Measurements from ENCODE around the gene TXLNB.
"Not testable (repeated sequence)": the region's sequence is repeated elsewhere in the genome, so short reads cannot be mapped to it uniquely, and the experiment has no call there.

Gene TXLNB

GRCh38 chr6:139265512-139266190 is 26.1 kb downstream of the TXLNB start:
- DNase-seq, result no peak

DNA sequence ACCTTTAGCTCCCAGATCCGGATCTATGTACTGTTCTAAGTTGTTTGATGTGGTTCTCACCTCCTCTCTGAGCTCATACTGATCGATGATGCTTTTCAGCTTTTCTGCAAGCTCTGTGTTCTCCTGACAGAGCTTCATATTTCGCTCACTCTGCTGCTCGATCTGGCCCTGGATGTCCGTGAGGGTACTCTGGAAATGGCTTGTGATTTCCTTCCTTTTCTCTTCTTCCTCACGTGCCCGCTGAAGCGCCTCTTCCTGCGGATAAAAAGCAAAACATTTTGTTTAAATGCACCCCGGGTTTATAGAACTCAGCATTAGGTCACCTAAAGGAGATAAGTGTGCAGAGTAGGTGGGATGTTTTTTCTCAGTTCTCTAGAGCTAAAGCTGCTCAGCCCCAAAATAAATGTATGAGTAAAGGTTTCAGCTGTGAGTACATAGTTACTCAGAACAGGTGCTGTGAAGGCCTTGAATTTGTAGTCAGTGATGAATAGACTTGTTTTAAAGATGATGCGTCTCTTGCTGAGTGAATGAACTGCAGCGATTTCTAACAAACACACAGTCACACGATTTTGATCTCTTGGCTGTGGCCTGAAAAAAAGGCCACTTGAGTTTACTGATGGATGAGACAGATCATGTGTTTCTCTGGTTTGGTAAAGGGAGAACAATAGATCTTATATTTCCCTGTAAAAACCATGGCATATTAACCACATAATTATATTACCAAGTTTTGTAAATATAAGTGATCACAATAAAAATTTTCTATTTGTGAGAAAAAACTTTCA is 29.1 kb downstream of the TXLNB start:
- DNase-seq, result no peak

DNA sequence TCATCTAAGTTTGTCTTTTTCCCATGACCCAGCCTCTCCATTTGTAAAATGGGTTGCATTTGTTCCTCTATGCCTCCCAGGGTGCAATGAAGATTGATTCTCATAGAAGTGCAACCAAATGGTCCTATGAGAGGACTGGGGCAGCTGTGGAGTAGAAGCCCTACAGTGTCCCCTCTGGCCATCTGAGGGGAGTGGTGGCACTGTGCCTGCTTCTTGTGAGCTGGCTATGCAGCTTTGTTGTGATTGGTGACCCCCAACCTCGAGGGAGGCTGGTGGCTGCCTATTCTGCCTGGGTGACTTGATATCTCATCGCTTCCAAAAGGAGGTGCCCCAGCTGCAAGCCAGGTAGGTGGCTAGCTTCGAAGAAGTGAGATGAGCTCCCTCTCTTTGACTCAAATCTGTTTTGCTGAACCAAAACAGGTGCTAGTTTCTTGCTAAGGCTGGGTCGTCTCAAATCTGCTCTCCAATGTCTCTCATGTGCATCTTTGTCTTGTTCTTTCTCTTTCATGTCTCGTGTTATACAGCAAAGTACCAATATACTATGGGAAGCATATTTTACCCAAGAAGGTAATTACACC is 33.9 kb downstream of the TXLNB start:
- DNase-seq, result no peak

- DNase-seq, result no peak
Observed at GRCh38 chr6:139257291-139257690, 34.5 kb downstream of the TXLNB start.

DNA sequence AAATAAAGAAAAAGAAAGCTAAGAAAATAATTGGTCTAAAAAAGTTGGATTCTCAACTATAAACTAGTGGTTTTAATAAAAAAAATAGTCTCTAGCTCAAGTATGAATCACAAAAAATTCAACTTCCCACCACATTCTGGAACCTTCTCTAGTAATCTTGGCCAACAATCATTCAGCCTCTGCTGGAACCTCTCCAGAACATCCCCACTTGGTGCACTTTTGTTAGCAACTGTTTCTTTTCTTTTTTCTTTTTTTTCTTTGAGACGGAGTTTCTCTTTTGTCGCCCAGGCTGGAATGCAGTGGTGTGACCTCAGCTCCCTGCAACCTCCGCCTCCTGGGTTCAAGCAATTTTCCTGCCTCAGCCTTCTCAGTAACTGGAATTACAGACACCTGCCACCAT is 35.7 kb downstream of the TXLNB start:
- no peak for DNase-seq

GRCh38 chr6:139254196-139254595 is 37.6 kb downstream of the TXLNB start:
- no peak for DNase-seq

DNA sequence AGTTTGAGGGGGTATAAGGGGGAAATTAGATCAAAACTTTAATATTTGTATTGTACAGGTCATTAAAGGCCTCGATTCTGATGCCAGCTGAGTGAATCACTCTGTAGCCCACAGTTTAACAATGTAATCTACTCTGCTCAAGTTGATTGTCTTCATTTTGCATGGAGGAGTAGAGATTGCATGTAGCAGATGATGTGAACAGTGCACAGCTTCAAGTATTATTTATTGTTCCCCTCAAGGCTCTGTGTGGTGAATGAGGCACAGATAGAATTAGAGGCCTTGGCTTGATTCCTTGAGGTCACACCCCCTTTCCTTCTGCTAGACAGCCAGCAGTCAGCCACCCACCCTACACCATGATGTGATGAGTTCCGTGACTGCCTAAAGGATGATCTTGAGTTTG is 38.1 kb downstream of the TXLNB start:
- no peak for DNase-seq

GRCh38 chr6:139251691-139252390 is 40.0 kb downstream of the TXLNB start:
- DNase-seq, result no peak

GRCh38 chr6:139251045-139251690 is 40.6 kb downstream of the TXLNB start:
- no peak for DNase-seq

DNA sequence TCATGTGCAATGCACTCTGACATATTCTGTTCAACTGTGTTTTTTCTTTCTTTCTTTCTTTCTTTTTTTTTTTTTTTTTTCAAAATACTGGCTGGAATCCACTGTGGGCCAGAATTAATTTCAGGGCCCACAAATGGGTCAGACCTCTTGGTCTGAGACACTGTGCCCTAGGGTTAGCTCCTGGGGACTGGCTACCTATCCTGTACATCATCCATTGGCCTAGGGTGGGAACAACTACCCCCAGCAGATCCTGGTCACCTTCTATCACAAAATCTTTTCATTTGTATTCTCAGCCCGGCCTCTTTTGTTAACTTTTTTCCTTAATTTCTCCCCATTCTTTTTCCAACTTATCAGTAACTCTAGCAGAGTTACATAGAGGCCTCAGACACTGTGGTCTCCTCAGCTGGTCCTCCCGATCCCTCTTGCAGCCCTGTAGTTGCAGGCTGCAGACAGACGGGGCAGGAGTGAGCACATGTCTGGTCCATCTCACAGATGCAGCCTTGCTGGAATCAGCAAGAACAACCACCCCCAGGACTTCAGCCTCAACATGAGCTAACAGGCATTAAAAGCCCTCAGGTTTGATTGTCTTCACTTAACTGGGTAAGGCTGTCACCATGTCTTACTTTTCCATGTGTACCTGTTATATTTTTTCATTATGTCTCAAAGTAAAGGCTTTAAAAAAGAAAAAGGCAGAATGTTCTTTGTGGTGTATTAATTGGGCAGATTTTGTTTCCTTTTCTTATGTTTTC is 41.3 kb downstream of the TXLNB start:
- DNase-seq, result peak; percentile 83

GRCh38 chr6:139249395-139249794 is 42.4 kb downstream of the TXLNB start:
- no peak for DNase-seq

- DNase-seq, result no peak
Observed at GRCh38 chr6:139248911-139249310, 42.9 kb downstream of the TXLNB start.

DNA sequence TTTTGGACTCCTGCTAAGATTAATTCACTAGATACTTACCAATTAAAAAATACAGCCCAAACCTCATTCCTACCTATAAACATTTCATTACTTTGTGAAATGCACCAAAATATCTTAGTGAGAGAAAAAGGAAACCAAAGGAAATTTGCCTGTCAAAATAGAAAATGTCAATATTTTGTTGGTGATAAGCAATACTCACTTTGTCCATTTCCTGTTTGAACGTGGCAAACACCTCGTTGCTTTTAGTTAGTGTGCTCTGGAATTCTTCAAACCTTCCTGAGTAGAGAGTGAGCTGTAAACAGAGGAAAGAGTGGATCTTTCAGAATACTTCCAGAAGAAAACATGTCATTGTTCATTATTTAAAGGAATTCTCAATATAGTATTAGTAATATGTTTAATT is 44.2 kb downstream of the TXLNB start:
- no peak for DNase-seq

DNA sequence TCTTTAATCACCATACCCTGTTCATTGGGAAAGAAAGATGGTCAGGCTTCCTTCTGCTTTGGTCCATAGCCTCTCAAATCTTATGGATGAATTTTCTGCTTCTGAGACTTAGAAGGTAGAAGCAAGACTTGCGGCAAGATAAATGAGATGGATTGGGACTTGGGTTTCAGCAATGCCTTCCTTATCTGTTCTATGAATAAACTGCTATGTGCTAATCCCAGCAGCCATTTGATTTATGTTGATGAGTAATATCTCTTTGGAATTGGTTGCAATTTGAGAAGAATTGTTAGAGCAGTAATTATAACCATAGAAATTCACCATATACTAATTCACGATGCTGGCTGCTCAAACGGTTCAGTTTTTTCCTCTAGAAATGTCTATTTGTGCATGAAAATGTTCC is 48.3 kb downstream of the TXLNB start:
- no peak for DNase-seq

- DNase-seq, result no peak
Observed at GRCh38 chr6:139242457-139243240, 49.1 kb downstream of the TXLNB start.

GRCh38 chr6:139240161-139241010 is 51.4 kb downstream of the TXLNB start:
- no peak for DNase-seq

GRCh38 chr6:139239064-139239463 is 52.7 kb downstream of the TXLNB start:
- no peak for DNase-seq

DNA sequence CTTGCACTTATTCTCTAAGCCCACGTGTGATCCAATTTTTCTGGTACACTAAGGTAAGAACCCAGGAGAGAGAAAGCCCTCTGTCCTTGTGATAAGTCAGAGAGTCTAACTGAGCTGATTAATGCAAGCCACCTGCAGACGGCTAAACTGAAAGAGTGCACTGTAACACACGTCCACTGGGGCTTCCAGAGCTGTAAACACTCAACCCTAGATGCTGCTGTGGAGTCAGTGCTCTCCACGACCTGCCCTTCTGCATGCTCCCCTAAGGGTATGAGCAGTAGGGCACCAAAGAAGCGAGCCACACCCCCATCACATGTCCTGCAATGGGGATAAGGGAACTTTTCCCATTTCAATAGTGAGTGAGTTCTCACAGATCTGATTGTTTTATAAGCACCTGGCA is 55.7 kb downstream of the TXLNB start:
- no peak for DNase-seq

DNA sequence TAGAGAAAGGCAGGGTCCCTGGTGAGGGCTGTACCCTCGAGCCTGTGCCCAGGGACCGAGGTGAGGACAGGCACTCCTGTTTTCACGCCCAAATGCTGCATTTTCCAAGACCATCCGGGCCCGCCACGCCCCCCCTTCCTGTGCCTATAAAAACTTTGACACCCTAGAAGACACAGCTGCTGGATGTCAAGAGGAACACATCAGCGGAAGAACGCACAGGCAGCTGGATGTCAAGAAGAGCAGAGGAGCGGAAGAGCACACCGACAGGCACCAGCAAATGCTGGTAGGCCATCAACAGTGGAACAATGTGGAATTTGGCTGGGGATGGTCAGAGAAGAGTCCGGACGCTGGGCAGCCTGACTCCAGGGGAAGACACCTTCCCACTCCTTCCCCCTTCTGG is 56.1 kb downstream of the TXLNB start:
- DNase-seq, result no peak

DNA sequence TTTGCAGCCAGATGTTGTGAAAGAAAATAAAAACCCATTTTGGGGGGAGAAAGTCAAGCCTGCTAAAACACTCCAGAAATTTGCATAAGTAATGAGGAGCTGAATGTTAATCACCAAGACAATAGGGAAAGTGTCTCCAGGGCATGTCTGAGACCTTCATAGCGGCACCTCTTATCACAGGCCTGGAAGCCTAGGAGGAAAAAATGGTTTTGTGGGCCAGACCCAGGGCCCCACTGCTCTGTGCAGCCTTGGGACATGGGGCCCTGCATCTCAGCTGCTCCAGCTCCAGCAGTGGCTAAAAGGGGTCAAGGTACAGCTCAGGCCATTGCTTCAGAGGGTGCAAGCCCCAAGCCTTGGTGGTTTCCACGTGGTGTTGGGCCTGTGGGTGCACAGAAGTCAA is 57.6 kb downstream of the TXLNB start:
- DNase-seq, result not testable (repeated sequence)

DNA sequence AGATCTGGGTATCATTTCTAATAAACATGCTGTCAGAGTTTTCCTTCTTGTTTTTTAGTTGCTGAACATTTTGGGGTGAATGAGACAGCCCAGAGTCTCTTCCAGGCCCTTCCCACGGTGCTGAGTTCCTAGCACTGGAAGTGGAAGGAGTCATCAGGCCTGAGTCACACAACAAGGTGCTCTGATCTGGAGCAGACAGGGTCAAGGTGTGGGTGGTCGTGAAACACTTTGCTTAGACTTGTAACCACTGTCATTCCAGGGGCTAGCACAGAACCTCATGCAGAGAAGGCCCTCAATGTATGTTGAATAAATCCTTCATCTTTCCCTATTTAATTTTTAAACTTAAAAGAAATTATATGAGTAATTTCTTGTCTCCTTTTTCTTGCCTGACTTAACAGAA is 60.6 kb downstream of the TXLNB start:
- DNase-seq, result no peak

Data from OCI-M1 (cell line).